GM19463 (cell line): ENCODE results near the gene CFAP20.
A peak's percentile ranks its signal among the peaks of the same experiment; 100 is the strongest.

Experiments used
- ATAC-seq: cut with Tn5 transposase; IDR thresholded peaks from one replicate; pipeline ENCODE4 v1.9.1; 2021; ENCODE audit warnings: mild to moderate bottlenecking, moderate library complexity; ENCODE audit not compliant: unreplicated experiment

CFAP20 gene

DNA sequence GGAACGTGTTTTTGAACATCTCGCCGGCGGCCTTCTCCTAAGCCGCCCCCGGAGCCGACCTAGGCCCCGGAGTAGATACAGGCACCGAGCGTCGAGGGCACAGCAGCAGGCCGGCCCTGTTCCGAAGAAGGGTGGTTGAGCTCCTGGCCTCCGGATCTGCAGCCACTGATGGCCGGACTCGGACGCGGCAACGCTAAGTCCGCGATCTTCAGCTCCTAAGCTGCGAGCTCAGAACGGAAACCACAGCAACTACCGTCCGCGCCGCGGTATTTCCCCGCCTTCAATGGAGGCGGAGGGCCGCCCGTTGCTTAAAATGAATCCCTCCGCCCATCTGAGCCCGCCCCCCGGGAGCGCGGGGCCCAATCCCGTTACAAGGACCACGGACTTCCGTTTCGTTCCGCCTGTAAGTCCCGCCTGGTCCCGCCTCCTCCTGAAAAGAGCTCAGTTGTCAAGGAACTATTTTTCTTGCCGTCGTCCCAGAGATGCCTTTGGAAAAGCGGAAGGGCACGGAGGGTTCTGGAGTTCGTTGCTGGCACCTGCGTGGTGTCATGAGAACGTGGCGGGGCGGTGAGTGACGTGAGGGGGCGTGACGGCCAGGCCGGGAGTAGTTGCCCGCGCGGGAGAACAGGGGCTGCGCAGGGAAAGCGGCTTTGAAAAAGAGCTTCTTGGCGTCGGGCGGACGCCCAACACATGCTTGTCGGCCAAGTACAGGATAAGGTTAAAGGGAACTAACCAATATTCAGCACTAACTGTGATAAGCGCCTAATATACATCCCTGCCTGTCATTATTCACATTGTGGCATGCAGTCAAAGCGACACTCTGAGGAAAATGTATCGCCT, at the start of gene CFAP20:
CFAP20 (minus strand) TSS at position 285 of the 840 bp plus-strand sequence; CDS start at position 19, 266 bp downstream.
- ATAC-seq = peak; percentile 86

DNA sequence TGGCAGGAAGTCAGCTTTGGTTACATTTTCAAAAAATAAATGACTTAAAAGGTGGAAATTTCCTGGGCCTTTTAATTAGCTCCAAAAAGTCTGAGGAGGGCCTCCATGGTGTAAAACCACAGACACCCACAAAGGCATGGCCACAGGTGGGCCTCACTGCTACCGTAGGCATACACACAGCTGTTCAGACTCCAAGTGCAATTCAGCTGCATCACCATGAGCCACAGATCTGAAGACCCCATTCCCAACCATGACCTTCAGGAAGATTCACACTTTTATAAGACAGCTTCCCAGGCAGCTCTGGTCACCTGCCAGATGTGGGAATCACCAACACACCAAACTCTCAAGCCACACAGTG, 48.2 kb upstream of the CFAP20 start:
- ATAC-seq = no peak

DNA sequence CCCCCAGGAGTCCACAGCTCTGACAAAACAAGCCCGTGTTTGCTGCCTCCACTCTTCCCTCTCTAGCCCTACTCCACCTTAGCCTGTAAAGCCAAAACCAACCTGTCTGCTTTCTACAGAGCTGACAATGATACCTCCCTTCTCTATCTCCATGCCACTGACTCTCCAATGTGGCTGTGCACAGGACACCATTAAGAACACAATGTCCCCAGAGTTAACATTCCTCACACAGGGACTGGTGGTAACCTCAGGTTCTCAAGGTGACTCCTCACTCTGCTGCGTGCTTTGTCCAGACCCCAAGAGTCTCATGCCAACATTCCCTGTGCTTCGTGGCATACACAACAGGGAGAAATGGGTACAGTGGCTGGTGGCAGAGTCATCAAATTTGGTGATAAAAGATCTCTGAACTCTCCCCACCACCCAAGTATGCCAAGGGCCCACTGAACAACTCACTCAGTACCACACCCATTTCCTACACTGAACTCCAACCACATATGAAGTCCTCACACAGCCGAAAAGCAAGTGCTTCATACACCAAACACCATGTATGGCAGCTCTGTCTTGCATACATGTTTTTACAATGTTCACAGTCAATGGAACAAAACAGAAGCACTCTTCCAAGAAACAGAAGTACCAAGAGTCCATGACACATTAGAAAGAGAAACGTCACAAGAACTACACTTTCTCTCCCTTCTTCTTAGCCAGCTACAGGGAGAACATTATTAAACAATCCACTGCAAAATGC, 47.6 kb upstream of the CFAP20 start:
- ATAC-seq = no peak

DNA sequence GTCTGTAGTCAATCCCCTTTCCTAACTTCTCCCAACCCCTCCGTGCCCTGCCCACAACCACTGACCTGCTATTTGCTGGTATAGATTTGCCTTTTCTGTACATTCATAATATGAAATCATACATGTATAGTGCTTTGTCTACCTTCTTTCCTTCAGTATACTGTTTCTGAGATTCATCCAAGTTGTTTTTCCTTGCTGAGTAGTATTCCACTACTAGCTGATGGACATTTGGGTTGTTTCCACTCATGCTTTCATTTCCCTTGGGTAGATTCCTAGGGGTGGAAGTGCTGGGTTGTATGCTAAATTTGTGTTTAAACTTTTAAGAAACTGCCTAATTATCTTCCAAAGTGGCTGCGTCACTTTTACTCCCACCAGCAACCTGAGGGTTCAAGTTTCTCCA, 41.0 kb upstream of the CFAP20 start:
- ATAC-seq = no peak

DNA sequence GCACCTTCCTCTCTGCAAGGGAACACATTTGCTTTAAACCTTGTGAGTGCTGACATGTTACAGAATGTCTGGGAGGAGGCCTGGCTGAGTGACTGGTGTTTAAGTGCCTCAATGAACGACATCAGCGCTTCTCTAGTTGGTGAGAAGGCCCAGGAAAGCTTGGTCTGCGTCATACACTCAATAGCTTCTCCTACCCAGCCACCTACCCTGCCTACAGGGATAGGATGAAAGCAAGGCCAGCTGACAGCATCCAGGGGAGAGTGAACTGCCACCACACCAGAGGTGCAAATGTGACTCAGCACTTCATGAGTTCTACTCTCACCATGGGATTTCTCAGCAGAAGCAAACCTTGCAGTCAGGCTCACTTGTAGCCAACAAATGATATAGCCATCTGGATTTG, 31.7 kb upstream of the CFAP20 start:
- no peak for ATAC-seq

DNA sequence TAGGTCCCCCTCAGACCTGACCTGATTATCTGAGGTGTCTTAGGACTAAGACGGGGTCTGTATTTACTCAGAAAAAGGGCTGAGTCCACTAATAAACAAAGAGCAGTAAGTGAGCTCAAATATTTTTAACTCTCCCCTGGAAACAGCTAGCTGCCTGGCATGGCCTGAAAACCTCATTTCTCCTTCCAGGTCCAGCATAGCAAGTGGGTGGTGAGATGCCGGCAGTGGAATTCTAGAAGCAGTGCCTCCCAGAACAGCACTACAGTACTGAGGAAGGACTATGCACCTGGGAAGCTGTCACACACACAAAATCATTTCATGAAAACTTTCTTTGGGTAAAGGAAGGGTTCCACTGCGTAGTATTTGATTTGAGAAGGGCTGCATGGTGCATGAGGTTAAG, 29.5 kb upstream of the CFAP20 start:
- no peak for ATAC-seq

DNA sequence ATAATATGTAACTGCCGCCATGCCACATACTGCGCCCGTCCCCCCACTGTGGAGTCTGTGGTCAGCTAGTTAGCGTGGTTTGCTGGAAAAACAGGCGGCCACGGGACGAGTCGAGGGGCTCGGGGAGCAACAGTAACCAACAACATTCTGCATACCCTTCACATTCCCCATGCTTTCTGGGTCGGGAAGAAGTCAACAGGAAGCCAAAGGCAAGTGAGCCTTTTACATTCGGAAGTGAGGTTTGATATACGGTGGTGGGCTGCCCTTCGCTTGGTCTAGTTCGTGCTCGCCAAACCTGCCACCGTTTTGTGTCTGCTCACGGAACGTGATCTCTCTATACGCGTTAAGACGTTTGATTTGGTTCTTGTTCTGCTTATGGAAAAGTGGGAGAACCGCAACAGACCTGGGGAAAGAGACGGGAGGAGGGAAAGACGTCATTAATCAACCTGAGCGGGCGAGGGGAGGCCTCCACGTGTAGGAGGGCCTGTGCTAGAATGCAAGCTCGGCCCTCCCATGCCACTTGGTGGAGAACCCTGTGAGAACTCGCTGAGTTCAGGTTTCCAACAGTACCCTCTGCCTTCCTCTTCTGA, 28.9 kb upstream of the CFAP20 start:
- ATAC-seq = no peak

DNA sequence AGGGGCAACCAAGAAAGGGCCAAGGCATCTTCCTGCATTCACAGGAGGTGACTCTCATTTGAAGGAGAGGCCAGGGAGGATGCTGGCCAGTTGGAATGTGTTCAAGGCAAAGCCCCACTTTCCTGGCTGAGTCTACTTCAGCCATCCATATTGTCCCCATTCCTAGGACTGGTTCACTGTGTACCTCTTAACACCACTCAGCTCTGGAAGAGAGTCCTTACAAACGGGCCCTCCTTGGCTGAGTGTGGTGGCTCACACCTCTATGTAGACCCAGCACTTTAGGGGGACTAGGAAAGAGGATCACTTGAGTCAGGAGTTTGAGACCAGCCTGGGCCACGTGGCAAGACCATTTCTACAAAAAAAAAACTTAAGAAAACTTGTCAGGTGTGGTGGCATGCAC, 28.1 kb upstream of the CFAP20 start:
- ATAC-seq = no peak

DNA sequence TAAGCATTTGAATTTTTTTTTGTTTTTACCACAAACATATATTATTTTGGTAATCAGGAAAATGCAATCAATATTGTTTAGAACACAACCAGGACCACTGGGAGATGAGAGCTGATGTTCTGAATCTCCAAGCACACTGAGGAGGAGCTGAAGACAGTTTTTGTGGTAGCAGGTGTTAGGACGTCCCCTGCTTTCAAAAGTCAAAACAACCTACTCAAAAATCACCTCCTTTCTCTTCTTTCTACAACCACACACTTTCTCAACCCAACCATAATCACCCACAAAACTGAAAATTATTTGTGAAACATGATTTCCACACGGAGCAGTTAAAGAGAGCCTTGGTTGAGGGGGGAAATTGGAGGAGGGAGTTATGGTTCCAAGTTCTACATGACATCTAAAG, 26.7 kb upstream of the CFAP20 start:
- no peak for ATAC-seq

DNA sequence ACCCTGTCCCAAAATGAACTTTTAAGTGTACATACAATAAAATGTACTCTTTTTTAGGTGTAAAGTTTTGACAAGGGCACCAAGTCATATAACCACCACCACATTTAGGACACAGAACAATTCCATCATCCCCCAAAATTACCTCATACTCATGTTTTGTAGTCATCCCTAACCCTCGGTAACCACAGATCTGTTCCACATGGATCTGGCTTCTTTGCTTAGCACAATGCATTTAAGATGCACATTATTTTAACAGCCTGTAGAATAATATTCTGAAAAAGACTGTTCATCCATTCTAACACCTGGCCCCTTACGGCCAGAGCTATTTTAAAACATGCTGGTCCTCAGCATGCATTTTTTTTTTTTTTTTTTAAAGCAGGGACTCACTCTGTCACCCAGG, 25.2 kb upstream of the CFAP20 start:
- no peak for ATAC-seq

DNA sequence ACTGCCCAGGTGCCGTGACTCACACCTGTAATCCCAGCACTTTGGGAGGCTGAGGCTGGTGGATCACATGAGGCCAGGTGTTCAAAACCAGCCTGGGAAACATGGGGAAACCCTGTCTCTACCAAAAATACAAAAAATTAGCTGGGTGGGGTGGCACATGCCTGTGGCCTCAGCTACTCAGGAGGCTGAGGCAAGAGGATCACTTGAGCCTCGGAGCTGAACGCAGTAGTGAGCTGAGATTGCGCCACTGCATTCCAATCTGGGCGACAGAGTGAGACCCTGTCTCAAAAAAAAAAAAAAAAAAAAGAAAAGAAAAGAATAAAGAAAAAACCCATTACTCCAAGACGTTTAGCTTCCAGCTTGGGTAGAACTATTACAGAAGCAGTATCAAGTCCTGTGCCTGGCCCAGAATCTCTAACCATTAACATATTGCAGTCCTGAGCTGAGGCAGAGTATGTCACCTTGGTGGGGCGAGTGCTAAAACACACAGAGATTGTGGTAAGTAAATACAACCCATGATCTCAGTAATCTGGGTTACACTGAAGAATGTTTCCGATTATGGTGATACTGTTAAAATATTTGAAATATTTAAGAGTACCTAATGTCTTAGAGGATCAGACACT, 23.2 kb upstream of the CFAP20 start:
- no peak for ATAC-seq

DNA sequence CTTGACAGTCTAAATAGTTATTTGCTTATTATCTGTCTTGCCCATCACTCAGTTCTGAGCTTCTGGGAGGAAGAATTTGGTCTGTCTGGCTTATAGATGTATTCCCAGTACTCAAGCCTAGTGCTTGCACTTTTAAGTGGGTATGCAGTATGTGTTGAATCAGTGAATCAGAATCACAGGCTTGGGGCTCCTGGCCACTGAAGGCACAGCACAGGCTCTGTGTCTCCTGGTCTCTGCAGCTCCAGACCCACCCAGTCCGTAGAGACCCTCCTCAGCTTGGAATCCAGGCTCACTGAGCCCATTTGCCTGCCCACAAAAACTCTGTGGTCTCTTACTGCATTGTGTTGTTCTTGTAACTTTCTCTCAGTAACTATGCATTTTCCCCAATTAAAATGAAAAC, 19.3 kb upstream of the CFAP20 start:
- no peak for ATAC-seq

DNA sequence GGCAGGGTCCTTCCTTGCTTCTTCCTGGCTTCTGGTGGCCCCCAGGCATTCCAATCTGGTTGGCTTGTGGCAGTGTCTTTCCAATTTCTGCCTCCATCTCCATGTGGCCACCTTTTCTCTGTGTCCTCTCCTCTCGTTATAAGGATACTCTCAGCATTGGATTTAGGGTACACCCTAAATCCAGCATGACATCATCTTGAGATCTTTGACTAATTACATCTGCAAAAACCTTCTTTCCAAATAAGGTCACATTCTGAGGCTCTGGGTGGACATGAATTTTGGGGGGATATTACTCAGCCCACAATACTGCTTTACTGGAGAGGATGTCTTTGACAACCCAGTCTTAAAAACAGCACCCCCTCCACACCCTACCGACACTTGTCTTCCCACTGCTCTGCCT, 18.9 kb upstream of the CFAP20 start:
- no peak for ATAC-seq

DNA sequence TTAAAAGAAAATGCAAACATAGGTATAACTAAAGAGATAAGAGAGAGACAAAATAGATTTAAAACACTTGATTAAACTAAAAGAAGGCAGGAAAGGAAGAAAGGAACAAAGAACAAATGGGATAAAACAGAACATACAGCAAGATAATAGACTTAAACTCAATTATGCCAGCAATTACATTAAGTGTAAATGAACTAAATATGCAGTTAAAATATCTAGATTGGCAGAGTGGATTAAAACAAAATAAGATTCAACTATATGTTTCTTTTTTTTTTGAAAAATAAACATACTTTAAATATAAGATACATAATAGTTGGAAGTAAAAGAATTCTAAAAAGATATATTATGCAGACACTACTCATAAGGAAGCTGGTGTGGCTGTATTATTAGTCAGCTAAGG, 9.7 kb upstream of the CFAP20 start:
- no peak for ATAC-seq

DNA sequence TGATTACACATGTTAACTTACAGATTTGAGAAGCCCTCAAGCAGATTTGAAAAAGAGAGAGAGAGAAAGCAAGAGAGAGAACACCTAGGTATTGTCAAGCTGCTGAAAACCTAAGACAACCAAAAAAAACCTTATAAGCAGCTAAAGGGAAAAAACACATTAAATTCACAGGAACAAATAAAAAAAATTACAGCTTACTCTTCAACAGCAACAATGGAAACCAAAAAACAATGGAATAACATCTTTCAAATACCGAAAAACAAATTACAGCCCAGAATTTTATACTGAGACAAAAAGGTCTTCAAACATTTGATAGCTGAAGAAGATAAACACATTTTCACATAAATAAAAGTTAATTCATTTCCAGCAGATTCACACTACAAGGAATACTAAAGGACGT, 8.4 kb upstream of the CFAP20 start:
- ATAC-seq = no peak

DNA sequence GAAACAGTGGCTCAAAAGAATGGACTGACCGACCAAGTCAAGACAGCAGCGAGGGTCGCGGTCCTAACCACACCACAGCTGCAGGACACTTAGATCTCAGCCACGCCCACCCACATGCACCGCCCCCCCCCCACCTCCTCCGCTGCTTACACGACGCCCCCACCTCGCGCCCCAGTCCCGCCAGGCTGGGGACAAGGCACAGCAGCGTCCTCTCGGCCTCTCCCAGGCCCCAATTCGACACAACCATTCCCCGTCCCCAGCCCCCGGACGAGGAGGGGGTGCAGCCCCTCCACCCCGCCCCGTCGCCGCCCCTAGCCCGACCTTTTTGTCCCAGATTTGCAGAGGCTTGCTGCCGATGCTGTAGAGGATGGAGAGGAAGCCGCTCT, 477 bp downstream of the CFAP20 start:
- ATAC-seq = peak; percentile 5

DNA sequence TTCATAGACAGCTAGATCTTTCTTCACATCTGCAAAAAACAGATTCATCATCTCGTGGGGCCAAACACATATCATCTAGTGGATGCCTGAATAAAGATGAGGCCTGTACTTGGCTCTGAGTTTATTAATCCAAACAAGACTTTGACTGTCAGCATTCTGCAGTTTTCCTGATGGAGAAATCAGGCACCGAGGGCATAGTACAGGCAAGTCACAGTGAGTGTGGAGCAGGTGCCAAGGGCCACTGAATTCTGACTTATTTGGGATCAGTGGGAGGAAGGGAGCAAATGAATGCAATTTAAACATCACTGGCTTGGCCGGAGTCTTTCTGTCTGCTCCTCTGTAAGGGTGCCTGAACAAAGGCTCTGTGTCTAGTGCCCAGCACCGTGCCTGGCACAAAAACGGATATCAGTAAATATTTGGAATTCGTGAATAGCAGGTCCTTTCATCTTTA, 975 bp downstream of the CFAP20 start:
- ATAC-seq = no peak

DNA sequence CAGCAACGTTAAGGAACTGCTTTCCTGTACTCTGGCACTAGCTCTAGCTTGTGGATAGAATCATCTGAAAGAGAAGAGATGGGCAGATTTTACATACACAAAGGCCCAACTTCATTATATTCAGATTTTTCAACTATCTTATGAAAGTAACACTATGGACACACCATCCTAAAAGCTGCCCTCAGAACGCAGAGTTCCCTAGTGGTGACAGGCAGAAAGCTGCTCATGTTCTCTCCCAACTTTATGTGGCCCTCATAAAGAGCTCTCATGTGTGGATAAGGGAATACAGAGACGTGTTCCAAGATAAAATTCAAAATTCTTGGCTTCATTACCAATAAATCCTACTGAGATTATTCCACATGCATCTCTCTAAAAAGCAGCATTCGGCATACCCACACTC, 1.5 kb downstream of the CFAP20 start:
- no peak for ATAC-seq

DNA sequence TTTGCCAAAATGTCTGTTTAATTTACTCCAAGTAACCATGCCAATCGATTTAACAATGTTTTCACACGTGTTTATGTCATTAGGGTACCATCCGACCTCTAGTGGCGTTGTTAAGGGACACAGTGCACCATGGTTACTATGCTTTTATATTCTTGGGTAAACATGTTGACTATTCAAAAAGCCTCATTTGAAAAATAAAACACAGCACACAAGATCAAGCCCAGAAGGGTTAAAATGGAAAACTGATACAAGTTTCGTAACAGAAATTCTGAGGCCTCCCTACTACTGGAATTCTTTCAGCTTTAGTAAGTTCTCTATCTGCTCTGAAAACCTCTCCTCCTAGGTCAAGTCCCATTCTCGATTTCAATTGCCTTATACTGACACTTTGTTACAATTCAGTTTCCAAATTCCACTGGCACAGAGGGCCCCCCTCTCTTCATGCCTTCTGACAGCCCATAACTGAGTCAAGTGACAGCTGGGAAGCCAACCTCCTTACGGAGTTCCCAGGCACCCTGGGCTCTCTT, 2.1 kb downstream of the CFAP20 start:
- no peak for ATAC-seq

DNA sequence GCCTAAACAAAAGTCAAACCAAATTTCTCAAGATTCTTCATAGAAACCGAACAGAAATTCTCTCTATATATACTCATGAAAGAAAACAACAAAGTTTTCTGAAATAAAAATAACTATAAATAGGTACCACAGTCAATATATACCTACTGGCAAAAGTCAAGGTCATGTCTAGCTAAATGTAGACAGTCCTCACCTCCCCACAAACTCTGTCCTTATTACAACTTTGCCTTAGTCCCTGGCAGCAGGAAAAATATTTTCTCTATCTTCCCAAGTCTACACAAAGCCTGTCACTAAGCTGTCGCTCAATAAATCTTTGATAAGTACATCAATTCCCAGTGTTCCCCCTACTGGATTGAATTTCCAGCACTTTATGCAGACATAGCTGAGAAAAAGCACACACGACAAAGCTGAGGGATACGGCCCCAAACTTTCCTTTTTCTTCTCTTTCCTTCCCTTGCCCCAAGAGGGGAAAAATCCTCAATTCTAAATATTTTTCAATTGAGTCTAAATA, 2.7 kb downstream of the CFAP20 start:
- ATAC-seq = no peak

DNA sequence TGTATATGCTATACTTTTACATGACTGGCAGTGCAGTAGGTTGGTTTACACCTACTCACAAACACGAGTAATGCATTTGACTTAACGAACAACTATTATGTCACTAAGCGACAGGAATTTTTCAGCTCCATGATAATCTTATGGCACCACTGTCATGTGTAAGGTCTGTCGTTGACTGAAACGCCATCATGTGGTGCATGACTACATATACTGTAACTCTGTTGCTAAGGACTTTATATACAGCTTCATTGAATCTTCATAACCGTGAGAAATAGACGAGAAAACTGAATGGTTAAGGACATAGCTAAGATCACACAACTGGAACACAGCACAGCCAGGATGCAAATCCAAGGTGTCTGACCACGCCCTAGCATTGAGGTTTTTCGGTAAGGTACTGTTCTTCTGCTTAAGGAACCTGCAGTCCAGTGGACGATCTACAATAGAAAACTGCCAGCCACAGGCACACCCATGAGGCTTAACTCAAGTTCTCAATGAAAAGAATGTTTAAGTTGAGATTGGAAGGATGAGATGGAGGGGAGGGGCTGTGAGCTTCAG, 3.3 kb downstream of the CFAP20 start:
- no peak for ATAC-seq
